SK-MEL-5 (cell line): Measurements from ENCODE around the gene C1orf21. TPM values are rescaled to one million over a fixed set of nuclear protein-coding genes. Genes with fewer than 3 reads are reported as not detected.
A peak's percentile ranks its signal among the peaks of the same experiment; 100 is the strongest.

Experiments used
- DNase-seq: peaks from one replicate; pipeline ENCODE4 v3.0.0-alpha.2; 2016; ENCODE audit warnings: low read depth, low spot score
- in situ Hi-C: cut with HindIII; loops from 2 replicates; pipeline ENCODE4 v1.10.0; 2016; ENCODE audit warnings: low sequenced_read_pairs, high pct_unique_total_duplicates, low pct_unique_long_range_greater_than_20kb
- total RNA-seq: library from RNA; depleted of rRNA; stranded (reverse); fragments of >200 nt; shearing (Covaris generic); gene quantifications from 2 replicates; pipeline ENCODE4 v1.2.3, GENCODE V29; 2014

C1orf21 gene
- total RNA-seq, 1 experiment from 2014 or later: 68.2 TPM

- in situ Hi-C loops: no loop called here
- DNase-seq: no peak
Observed at GRCh38 chr1:184633785-184634184, 247.0 kb downstream of the C1orf21 start.

GRCh38 chr1:184634296-184634695 lies 247.5 kb downstream of the C1orf21 start:
- in situ Hi-C loops: no loop called here
- no peak for DNase-seq

- no peak for DNase-seq
- in situ Hi-C loops: no loop called here
Observed at GRCh38 chr1:184635347-184635979, 248.6 kb downstream of the C1orf21 start.

GRCh38 chr1:184635980-184636431 lies 249.2 kb downstream of the C1orf21 start:
- peak; percentile 70 for DNase-seq
- in situ Hi-C loops: no loop called here

- in situ Hi-C loops: no loop called here
- no peak for DNase-seq
Observed at GRCh38 chr1:184637664-184638240, 250.9 kb downstream of the C1orf21 start.

- in situ Hi-C loops: no loop called here
- no peak for DNase-seq
Observed at GRCh38 chr1:184639205-184639604, 252.4 kb downstream of the C1orf21 start.

GRCh38 chr1:184640505-184640904 lies 253.7 kb downstream of the C1orf21 start:
- in situ Hi-C loops: no loop called here
- DNase-seq: no peak

- DNase-seq: no peak
- in situ Hi-C loops: no loop called here
Observed at GRCh38 chr1:184641894-184642293, 255.1 kb downstream of the C1orf21 start.

- no peak for DNase-seq
- in situ Hi-C loops: no loop called here
Observed at GRCh38 chr1:184643661-184644060, 256.8 kb downstream of the C1orf21 start.

GRCh38 chr1:184644771-184645170 lies 257.9 kb downstream of the C1orf21 start:
- no peak for DNase-seq
- in situ Hi-C loops: no loop called here

- no peak for DNase-seq
- in situ Hi-C loops: no loop called here
Observed at GRCh38 chr1:184646178-184646701, 259.4 kb downstream of the C1orf21 start.

GRCh38 chr1:184646824-184647223 lies 260.0 kb downstream of the C1orf21 start:
- no peak for DNase-seq
- in situ Hi-C loops: no loop called here

GRCh38 chr1:184647471-184647870 lies 260.6 kb downstream of the C1orf21 start:
- in situ Hi-C loops: no loop called here
- DNase-seq: no peak

GRCh38 chr1:184648160-184648855 lies 261.5 kb downstream of the C1orf21 start:
- in situ Hi-C loops: no loop called here
- DNase-seq: no peak

GRCh38 chr1:184648856-184649201 lies 262.0 kb downstream of the C1orf21 start:
- in situ Hi-C loops: no loop called here
- DNase-seq: no peak

GRCh38 chr1:184649451-184649888 lies 262.6 kb downstream of the C1orf21 start:
- DNase-seq: no peak
- in situ Hi-C loops: no loop called here

- no peak for DNase-seq
- in situ Hi-C loops: no loop called here
Observed at GRCh38 chr1:184650177-184650866, 263.5 kb downstream of the C1orf21 start.

GRCh38 chr1:184655185-184655584 lies 268.4 kb downstream of the C1orf21 start:
- in situ Hi-C loops: no loop called here
- no peak for DNase-seq
